HG03439 (cell line): ENCODE results near the gene ASTL.

Experiments
- ATAC-seq: cut with Tn5 transposase; IDR thresholded peaks from one replicate; pipeline ENCODE4 v1.9.1; 2021; ENCODE audit warnings: mild to moderate bottlenecking, moderate library complexity; ENCODE audit not compliant: unreplicated experiment

Gene ASTL

GRCh38 chr2:96113367-96113677 lies 25.0 kb downstream of the ASTL start:
- ATAC-seq, result no peak

- ATAC-seq, result no peak
Measured at GRCh38 chr2:96112501-96113366, 25.6 kb downstream of the ASTL start.

- no peak for ATAC-seq
Measured at GRCh38 chr2:96111823-96112500, 26.3 kb downstream of the ASTL start.

GRCh38 chr2:96111257-96111640 lies 27.1 kb downstream of the ASTL start:
- ATAC-seq, result no peak

GRCh38 chr2:96110621-96111256 lies 27.6 kb downstream of the ASTL start:
- no peak for ATAC-seq

- no peak for ATAC-seq
Measured at GRCh38 chr2:96109931-96110511, 28.3 kb downstream of the ASTL start.

- no peak for ATAC-seq
Measured at GRCh38 chr2:96109361-96109680, 29.0 kb downstream of the ASTL start.

GRCh38 chr2:96108541-96109360 lies 29.6 kb downstream of the ASTL start:
- no peak for ATAC-seq

GRCh38 chr2:96108151-96108540 lies 30.2 kb downstream of the ASTL start:
- no peak for ATAC-seq

GRCh38 chr2:96107708-96108065 lies 30.6 kb downstream of the ASTL start:
- no peak for ATAC-seq

GRCh38 chr2:96106991-96107707 lies 31.2 kb downstream of the ASTL start:
- ATAC-seq, result no peak

GRCh38 chr2:96105994-96106715 lies 32.1 kb downstream of the ASTL start:
- no peak for ATAC-seq

- no peak for ATAC-seq
Measured at GRCh38 chr2:96105152-96105915, 33.0 kb downstream of the ASTL start.

- no peak for ATAC-seq
Measured at GRCh38 chr2:96104487-96104861, 33.8 kb downstream of the ASTL start.

GRCh38 chr2:96103761-96104486 lies 34.4 kb downstream of the ASTL start:
- no peak for ATAC-seq

- no peak for ATAC-seq
Measured at GRCh38 chr2:96103187-96103601, 35.1 kb downstream of the ASTL start.

- no peak for ATAC-seq
Measured at GRCh38 chr2:96102596-96103186, 35.6 kb downstream of the ASTL start.

- ATAC-seq, result no peak
Measured at GRCh38 chr2:96100893-96101304, 37.4 kb downstream of the ASTL start.
